GM12872 (cell line): ENCODE measurements around the gene GNG12.

ENCODE experiments used
- TF ChIP-seq, protein P1 (sequence below): IDR thresholded peaks from 3 replicates; pipeline ENCODE4 v1.5.1; 2011; ENCODE audit warnings: low read depth, mild to moderate bottlenecking, low read length, moderate library complexity; ENCODE audit not compliant: insufficient read depth

GNG12 gene

DNA sequence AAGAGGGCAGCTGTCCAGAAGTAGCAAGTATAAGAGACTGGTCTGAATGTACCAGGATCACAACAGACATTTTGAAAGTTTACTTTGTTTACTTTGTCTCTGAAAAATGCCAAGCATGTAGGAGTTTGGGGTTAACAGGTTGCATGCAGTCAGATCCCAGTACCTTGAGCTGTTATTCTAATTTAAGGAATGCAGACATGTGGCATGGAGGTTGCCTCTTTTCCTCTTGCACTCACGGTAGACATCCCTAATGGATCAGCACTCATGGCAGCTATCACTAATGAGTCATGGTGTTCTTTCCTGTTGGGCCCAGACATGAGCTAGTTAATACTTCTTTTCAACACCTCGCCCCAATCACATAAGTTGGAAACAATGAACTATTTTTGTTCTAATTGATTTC, 81.0 kb downstream of the GNG12 start:
- TF ChIP-seq, protein P1, sequence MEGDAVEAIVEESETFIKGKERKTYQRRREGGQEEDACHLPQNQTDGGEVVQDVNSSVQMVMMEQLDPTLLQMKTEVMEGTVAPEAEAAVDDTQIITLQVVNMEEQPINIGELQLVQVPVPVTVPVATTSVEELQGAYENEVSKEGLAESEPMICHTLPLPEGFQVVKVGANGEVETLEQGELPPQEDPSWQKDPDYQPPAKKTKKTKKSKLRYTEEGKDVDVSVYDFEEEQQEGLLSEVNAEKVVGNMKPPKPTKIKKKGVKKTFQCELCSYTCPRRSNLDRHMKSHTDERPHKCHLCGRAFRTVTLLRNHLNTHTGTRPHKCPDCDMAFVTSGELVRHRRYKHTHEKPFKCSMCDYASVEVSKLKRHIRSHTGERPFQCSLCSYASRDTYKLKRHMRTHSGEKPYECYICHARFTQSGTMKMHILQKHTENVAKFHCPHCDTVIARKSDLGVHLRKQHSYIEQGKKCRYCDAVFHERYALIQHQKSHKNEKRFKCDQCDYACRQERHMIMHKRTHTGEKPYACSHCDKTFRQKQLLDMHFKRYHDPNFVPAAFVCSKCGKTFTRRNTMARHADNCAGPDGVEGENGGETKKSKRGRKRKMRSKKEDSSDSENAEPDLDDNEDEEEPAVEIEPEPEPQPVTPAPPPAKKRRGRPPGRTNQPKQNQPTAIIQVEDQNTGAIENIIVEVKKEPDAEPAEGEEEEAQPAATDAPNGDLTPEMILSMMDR: no peak

DNA sequence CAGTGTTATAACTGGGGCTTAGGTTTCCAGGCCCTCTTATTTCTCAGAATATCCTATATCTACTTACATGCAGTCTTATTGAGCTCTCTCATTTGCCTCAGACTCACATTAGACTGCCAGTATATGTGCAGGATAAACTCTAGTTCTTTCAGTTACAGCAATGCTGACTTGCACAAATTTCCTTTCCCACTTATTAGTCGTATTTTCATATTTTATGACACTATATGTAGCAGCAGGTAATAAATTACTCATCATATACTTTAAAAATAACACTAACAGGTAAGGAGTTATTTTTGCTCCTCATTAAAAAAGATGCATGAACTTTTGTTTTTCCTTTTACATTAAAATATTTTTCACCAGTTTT, 82.6 kb downstream of the GNG12 start:
- TF ChIP-seq, protein P1: no peak

DNA sequence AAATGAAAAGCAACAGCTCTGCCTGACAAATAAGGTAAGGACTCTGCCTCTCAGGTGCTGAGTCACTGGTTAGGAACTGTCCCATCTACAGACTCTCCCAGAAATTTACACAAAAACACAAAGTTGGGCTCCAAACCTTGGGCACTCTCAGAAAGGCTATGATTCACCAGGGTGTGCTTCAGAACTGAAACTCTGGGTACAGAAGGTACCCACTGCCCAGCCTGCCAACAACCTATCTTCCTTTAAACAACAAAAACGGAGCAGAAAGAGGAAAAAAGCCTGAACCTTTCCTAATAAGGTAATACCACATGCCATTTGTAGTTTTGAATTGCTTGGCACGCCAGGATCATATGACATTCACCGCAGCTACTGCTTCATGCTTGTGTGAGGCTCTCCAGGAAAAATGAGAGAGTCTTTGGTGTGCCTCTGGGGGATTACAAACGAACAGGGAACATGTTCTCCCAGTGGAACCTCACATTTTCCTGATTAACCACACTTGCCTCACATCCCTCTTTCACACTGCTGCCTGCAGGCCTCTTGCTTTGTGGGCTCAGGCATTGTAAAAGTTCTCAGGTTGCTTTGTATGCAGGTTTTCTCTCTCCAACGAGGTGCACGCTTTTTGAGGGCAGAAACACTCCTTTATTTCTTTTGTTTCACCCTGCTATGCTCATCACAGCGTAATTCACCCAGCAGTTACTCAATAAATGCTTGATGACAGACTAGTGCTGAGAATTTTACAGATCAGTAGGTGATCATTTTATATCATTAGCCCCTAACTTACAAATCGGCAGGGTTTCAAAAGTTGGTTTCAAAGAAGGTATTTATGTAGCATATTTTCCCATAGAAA, 83.2 kb downstream of the GNG12 start:
- TF ChIP-seq, protein P1: no peak

DNA sequence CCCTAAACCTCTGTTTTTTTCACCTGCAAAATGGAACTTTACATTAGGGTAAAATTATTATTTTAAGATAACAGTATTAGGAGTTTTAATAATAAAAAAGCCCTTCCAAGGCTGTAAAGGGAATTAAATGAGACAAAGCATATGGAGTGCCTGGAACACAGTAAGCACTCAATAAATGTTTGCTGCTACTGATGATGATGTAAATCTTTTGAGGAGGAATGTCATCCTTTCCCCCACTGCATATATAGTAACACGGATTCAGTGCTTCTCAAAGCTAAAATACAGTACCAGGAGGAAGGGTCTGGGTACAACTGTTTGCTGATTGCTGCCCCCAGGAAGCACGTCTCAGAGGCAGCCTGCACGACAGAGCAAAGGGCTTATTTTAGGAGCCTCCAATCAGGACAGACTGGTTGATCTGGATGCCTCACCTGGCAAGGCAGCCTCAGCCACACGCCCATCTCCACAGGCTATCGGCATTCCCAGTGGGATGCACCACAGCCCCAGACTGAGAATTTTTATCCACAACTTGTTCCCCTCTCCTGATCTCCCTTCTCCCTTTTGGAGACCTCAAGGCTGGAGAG, 83.9 kb downstream of the GNG12 start:
- TF ChIP-seq, protein P1: no peak

DNA sequence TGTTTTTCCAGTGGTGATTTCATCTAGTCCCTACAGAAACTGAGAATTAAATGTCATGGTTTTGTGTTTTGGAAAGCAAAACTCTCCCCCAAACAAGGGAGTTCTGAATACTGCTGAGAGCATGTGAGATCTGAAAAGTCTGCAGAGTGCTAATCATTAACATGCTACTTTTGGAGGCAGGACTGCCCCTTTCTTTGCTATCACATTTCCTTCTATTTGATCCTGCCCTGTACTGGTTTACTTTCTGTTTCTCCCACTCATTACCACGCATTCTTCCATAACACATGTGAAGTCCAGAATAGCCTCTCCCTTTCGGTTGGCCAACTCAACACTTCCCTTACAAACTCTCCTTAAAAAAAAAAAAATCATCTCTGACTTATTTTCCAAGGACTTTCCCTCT, 84.6 kb downstream of the GNG12 start:
- TF ChIP-seq, protein P1: no peak

DNA sequence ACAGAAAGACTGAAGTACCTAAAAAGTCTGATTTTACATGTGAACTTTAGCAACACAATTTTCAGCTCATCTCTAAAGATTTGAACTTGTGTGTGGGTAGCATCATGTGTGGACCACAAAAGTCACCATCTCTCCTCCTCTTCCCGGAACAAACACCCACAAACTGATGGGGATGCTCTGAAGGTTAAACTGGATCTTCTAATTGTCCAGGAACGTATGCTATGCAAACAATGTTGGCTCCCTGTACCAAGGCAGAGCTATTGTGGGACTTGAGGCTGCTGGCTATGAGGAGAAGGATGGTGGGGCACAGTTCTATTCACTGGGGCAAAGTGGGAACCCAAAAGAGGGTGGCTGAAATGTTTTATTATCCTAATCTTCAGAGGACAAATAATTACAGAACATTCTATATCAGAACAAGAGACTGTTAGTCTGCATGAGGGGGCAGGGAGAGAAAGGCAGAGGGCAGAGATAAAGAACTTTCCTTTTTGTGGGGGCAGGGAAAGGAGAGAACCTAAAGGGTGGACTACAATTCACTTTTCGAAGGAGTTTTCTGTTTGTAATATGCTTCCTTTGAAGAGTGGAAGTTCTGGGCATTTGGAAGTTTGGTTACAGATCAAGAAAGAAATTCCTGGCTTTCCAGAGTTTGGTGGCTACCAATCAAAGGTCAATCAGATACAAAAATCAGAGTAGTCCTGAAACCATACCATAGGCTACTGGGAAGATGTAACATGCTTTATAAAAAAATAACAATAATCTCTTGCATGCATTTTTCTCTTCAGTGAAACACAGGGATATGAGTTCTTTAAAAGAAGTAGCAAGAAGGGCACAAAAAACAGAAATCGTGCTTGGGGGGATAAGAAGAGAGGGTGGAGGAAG, 85.4 kb downstream of the GNG12 start:
- TF ChIP-seq, protein P1: no peak
